Islet of Langerhans (tissue), 1 donor: Measurements from ENCODE around the gene TTC39A.

ENCODE experiments used
- FAIRE-seq: peaks from one replicate; lab custom pipeline; 2011; peaks lifted over from hg19 to GRCh38; lab: Jason Lieb, UNC

TTC39A gene

GRCh38 chr1:51297401-51298321, 32.7 kb downstream of the TTC39A start:
- no peak for FAIRE-seq

GRCh38 chr1:51296383-51297357, 33.7 kb downstream of the TTC39A start:
- FAIRE-seq = no peak

GRCh38 chr1:51295926-51296325, 34.4 kb downstream of the TTC39A start:
- FAIRE-seq = no peak

- no peak for FAIRE-seq
Measured at GRCh38 chr1:51294566-51295184, 35.7 kb downstream of the TTC39A start.

GRCh38 chr1:51293898-51294515, 36.4 kb downstream of the TTC39A start:
- no peak for FAIRE-seq

GRCh38 chr1:51290489-51290847, 39.9 kb downstream of the TTC39A start:
- FAIRE-seq = no peak

GRCh38 chr1:51289676-51290488, 40.5 kb downstream of the TTC39A start:
- FAIRE-seq = no peak

GRCh38 chr1:51288578-51288977, 41.8 kb downstream of the TTC39A start:
- FAIRE-seq = no peak

- FAIRE-seq = no peak
Measured at GRCh38 chr1:51287966-51288365, 42.4 kb downstream of the TTC39A start.

GRCh38 chr1:51285055-51285454, 45.3 kb downstream of the TTC39A start:
- no peak for FAIRE-seq

- FAIRE-seq = no peak
Measured at GRCh38 chr1:51284487-51284954, 45.8 kb downstream of the TTC39A start.

- FAIRE-seq = no peak
Measured at GRCh38 chr1:51283979-51284378, 46.4 kb downstream of the TTC39A start.

GRCh38 chr1:51282605-51283004, 47.8 kb downstream of the TTC39A start:
- FAIRE-seq = no peak

- FAIRE-seq = no peak
Measured at GRCh38 chr1:51281807-51282206, 48.6 kb downstream of the TTC39A start.

- no peak for FAIRE-seq
Measured at GRCh38 chr1:51280321-51280978, 49.9 kb downstream of the TTC39A start.

GRCh38 chr1:51276286-51276685, 54.1 kb downstream of the TTC39A start:
- no peak for FAIRE-seq

GRCh38 chr1:51274676-51275075, 55.7 kb downstream of the TTC39A start:
- FAIRE-seq = no peak

GRCh38 chr1:51272916-51273315, 57.4 kb downstream of the TTC39A start:
- FAIRE-seq = no peak

- no peak for FAIRE-seq
Measured at GRCh38 chr1:51270751-51271150, 59.6 kb downstream of the TTC39A start.

GRCh38 chr1:51268634-51269033, 61.7 kb downstream of the TTC39A start:
- no peak for FAIRE-seq

- FAIRE-seq = no peak
Measured at GRCh38 chr1:51266791-51267190, 63.6 kb downstream of the TTC39A start.
